Measurements from ENCODE around the gene GMCL2.

Gene GMCL2

GRCh38 chr5:178221853-178222252 lies 34.7 kb upstream of the GMCL2 start:
- no peak for DNase-seq

- no peak for DNase-seq
Measured at GRCh38 chr5:178221282-178221681, 34.1 kb upstream of the GMCL2 start.

GRCh38 chr5:178218827-178219226 lies 31.7 kb upstream of the GMCL2 start:
- no peak for DNase-seq

GRCh38 chr5:178218237-178218776 lies 31.1 kb upstream of the GMCL2 start:
- no peak for DNase-seq

- no peak for DNase-seq
Measured at GRCh38 chr5:178216779-178217178, 29.6 kb upstream of the GMCL2 start.

- no peak for DNase-seq
Measured at GRCh38 chr5:178216088-178216534, 28.9 kb upstream of the GMCL2 start.

GRCh38 chr5:178215280-178216002 lies 28.3 kb upstream of the GMCL2 start:
- no peak for DNase-seq

- DNase-seq: no peak
Measured at GRCh38 chr5:178214160-178214803, 27.1 kb upstream of the GMCL2 start.

GRCh38 chr5:178213748-178214151 lies 26.6 kb upstream of the GMCL2 start:
- no peak for DNase-seq

GRCh38 chr5:178213003-178213461 lies 25.9 kb upstream of the GMCL2 start:
- DNase-seq: no peak

- DNase-seq: no peak
Measured at GRCh38 chr5:178212241-178213002, 25.3 kb upstream of the GMCL2 start.

- no peak for DNase-seq
Measured at GRCh38 chr5:178211095-178212048, 24.2 kb upstream of the GMCL2 start.

- DNase-seq: no peak
Measured at GRCh38 chr5:178210686-178211085, 23.5 kb upstream of the GMCL2 start.

GRCh38 chr5:178210073-178210535 lies 22.9 kb upstream of the GMCL2 start:
- no peak for DNase-seq

GRCh38 chr5:178209334-178210072 lies 22.3 kb upstream of the GMCL2 start:
- DNase-seq: no peak

- DNase-seq: no peak
Measured at GRCh38 chr5:178208540-178209227, 21.5 kb upstream of the GMCL2 start.

- no peak for DNase-seq
Measured at GRCh38 chr5:178207917-178208280, 20.7 kb upstream of the GMCL2 start.

- DNase-seq: no peak
Measured at GRCh38 chr5:178207183-178207916, 20.2 kb upstream of the GMCL2 start.

GRCh38 chr5:178206166-178207101 lies 19.3 kb upstream of the GMCL2 start:
- no peak for DNase-seq

Data from retina (tissue), 1 donor.